NCI-H2196 (cell line): ENCODE results near the gene PSMC3.

Experiments used
- DNase-seq: peaks from one replicate; lab custom pipeline; 2025; ENCODE audit not compliant: unreplicated experiment; lab: John Stamatoyannopoulos, UW

Gene PSMC3

GRCh38 chr11:47395223-47396048 is 30.8 kb downstream of the PSMC3 start:
- DNase-seq: no peak

GRCh38 chr11:47394322-47395222 is 31.7 kb downstream of the PSMC3 start:
- DNase-seq: no peak

GRCh38 chr11:47394050-47394321 is 32.3 kb downstream of the PSMC3 start:
- no peak for DNase-seq

GRCh38 chr11:47393163-47394049 is 32.8 kb downstream of the PSMC3 start:
- no peak for DNase-seq

- no peak for DNase-seq
Measured at GRCh38 chr11:47392546-47393162, 33.6 kb downstream of the PSMC3 start.

- no peak for DNase-seq
Measured at GRCh38 chr11:47391711-47392432, 34.4 kb downstream of the PSMC3 start.

- DNase-seq: no peak
Measured at GRCh38 chr11:47391077-47391583, 35.1 kb downstream of the PSMC3 start.

- DNase-seq: no peak
Measured at GRCh38 chr11:47390422-47390760, 35.8 kb downstream of the PSMC3 start.

- no peak for DNase-seq
Measured at GRCh38 chr11:47389577-47390421, 36.4 kb downstream of the PSMC3 start.

- no peak for DNase-seq
Measured at GRCh38 chr11:47388697-47389576, 37.3 kb downstream of the PSMC3 start.

- no peak for DNase-seq
Measured at GRCh38 chr11:47387944-47388696, 38.1 kb downstream of the PSMC3 start.

GRCh38 chr11:47384498-47384897 is 41.7 kb downstream of the PSMC3 start:
- DNase-seq: no peak

GRCh38 chr11:47383071-47383470 is 43.2 kb downstream of the PSMC3 start:
- no peak for DNase-seq

GRCh38 chr11:47380078-47380477 is 46.2 kb downstream of the PSMC3 start:
- no peak for DNase-seq

- no peak for DNase-seq
Measured at GRCh38 chr11:47379317-47379716, 46.9 kb downstream of the PSMC3 start.

- no peak for DNase-seq
Measured at GRCh38 chr11:47378836-47379170, 47.4 kb downstream of the PSMC3 start.

GRCh38 chr11:47378010-47378835 is 48.0 kb downstream of the PSMC3 start, which contains the start of gene SPI1:
Gene SPI1, minus strand, starts transcription at chr11:47378547. Its CDS starts 194 bp downstream, at chr11:47378353.
- no peak for DNase-seq
